Measurements from ENCODE around the gene SLC44A4.

Gene SLC44A4

GRCh38 chr6:31896493-31896855 lies 17.7 kb upstream of the SLC44A4 start:
- no peak for TF ChIP-seq CTCF (conservative IDR thresholded peaks at IDR 0.05; ENCODE audit: control insufficient read depth, insufficient read depth, low read depth, low read length)
- DNase-seq (ENCODE audit: low read depth), result no peak
- peak overlapping the region; percentile 95 for H3K4me3 ChIP-seq (ENCODE audit: control insufficient read depth, low read depth, low read length)

GRCh38 chr6:31892821-31893220 lies 14.0 kb upstream of the SLC44A4 start:
- no peak for TF ChIP-seq CTCF (conservative IDR thresholded peaks at IDR 0.05; ENCODE audit: control insufficient read depth, insufficient read depth, low read depth, low read length)
- DNase-seq (ENCODE audit: low read depth), result no peak
- no peak overlapping the region for H3K4me3 ChIP-seq (ENCODE audit: control insufficient read depth, low read depth, low read length)

- no peak overlapping the region for H3K4me3 ChIP-seq (ENCODE audit: control insufficient read depth, low read depth, low read length)
- TF ChIP-seq CTCF (conservative IDR thresholded peaks at IDR 0.05; ENCODE audit: control insufficient read depth, insufficient read depth, low read depth, low read length), result no peak
- DNase-seq (ENCODE audit: low read depth), result no peak
Observed at GRCh38 chr6:31889331-31889972, 10.7 kb upstream of the SLC44A4 start.

GRCh38 chr6:31888276-31889258 lies 9.8 kb upstream of the SLC44A4 start:
- no peak overlapping the region for H3K4me3 ChIP-seq (ENCODE audit: control insufficient read depth, low read depth, low read length)
- DNase-seq (ENCODE audit: low read depth), result no peak
- peak; percentile 75 for TF ChIP-seq CTCF (conservative IDR thresholded peaks at IDR 0.05; ENCODE audit: control insufficient read depth, insufficient read depth, low read depth, low read length)

- no peak overlapping the region for H3K4me3 ChIP-seq (ENCODE audit: control insufficient read depth, low read depth, low read length)
- DNase-seq (ENCODE audit: low read depth), result no peak
- TF ChIP-seq CTCF (conservative IDR thresholded peaks at IDR 0.05; ENCODE audit: control insufficient read depth, insufficient read depth, low read depth, low read length), result no peak
Observed at GRCh38 chr6:31887173-31888007, 8.6 kb upstream of the SLC44A4 start.

GRCh38 chr6:31886541-31886991 lies 7.8 kb upstream of the SLC44A4 start:
- TF ChIP-seq CTCF (conservative IDR thresholded peaks at IDR 0.05; ENCODE audit: control insufficient read depth, insufficient read depth, low read depth, low read length), result no peak
- no peak overlapping the region for H3K4me3 ChIP-seq (ENCODE audit: control insufficient read depth, low read depth, low read length)
- no peak for DNase-seq (ENCODE audit: low read depth)

Measured in fibroblast of mammary gland (primary cell).